GM20431 (cell line): ENCODE results near the gene TP53TG3D.
"Not testable (repeated sequence)": the region's sequence is repeated elsewhere in the genome, so short reads cannot be mapped to it uniquely, and the experiment has no call there.

Source experiments
- in situ Hi-C: fragments of 300-500 bp; cut with MseI, MboI; formaldehyde crosslinking; loops from one replicate; pipeline ENCODE4 v1.15.0; 2020; ENCODE audit warnings: low sequenced_read_pairs; ENCODE audit not compliant: unreplicated experiment

TP53TG3D gene, protein sequence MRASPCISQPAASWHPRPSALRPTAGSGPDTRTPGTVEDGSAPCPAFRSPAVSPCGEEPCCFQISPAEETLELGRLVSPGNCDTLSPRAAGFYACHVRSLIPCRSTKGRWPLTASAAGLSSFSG

DNA sequence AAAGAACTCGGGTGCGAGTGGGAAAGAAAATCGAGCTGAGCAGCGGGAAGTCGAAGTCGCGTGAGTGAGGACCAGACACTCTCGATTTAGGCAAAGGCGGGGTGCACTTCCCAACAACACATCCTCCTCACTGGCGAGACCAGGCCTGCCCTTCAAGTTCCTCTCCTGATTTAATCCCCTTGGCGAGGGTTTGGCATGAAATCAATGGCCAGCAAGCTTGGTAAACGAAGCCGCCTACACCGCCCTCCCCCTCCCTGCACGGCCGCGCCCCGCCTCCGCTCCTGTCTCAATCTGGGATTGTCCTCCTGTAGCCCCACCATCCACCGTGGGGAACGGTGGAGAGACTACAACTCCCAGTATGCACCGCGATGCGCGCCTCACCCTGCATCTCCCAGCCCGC is at the start of gene TP53TG3D:
Gene TP53TG3D (plus strand): TSS at position 301 of the 400 bp plus-strand sequence. CDS start 68 bp downstream, at position 369.
- in situ Hi-C loops, result not testable (repeated sequence)

DNA sequence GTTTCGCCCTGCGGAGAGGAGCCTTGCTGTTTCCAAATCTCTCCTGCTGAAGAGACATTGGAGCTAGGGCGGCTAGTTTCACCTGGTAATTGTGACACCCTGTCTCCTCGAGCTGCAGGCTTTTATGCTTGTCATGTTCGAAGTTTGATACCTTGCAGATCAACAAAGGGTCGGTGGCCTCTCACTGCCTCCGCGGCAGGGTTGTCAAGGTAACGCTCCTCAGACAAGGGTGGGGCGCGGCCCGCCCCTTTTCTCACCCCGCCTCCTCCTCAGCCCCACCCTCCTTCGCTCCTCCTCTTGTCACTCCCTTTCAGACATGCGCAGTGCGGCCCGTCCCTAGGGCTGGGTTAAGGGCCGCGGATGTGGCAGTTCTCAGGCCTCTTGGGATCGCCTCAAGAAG is 421 bp downstream of the TP53TG3D start:
- in situ Hi-C loops, result not testable (repeated sequence)

GRCh38 chr16:32261526-32261925 is 8.4 kb downstream of the TP53TG3D start:
- in situ Hi-C loops, result not testable (repeated sequence)

DNA sequence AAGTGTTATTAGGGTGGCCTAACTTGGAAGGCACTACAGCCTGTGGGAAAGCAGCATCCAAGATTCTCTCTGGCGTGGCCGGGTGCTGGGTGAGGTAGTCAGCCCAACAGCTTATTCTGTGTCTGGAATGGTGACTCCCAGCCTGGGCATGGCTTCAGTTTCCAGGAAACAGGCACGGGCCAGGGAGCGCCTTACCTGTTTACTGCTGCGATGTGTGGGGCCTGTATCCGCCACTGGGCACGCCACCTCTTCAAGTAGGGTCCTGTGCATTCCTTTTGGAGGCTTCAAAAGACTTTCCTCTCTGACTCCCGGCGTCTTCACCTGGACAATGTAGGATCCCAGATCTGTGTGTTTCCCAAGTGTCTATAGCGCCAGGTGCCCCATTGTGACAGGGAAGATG is 10.5 kb downstream of the TP53TG3D start:
- in situ Hi-C loops, result not testable (repeated sequence)

GRCh38 chr16:32281910-32282309 is 28.8 kb downstream of the TP53TG3D start:
- in situ Hi-C loops, result not testable (repeated sequence)

DNA sequence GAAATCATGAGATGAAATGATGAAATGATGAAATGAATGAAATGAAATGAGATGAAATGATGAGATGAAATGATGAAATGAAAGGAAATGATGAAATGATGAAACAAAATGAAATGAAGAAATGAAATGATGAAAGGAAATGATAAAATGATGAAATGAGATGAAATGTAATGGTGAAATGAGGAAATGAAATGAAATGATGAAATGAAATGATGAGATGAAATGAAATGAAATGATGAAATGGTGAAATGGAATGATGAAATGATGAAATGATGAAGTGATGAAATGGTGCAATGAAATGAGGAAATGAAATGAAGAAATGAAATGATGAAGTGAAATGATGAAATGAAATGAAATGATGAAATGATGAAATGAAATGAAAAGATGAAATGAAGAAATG is 29.9 kb downstream of the TP53TG3D start:
- in situ Hi-C loops, result not testable (repeated sequence)

GRCh38 chr16:32283917-32284495 is 30.9 kb downstream of the TP53TG3D start:
- in situ Hi-C loops, result not testable (repeated sequence)

DNA sequence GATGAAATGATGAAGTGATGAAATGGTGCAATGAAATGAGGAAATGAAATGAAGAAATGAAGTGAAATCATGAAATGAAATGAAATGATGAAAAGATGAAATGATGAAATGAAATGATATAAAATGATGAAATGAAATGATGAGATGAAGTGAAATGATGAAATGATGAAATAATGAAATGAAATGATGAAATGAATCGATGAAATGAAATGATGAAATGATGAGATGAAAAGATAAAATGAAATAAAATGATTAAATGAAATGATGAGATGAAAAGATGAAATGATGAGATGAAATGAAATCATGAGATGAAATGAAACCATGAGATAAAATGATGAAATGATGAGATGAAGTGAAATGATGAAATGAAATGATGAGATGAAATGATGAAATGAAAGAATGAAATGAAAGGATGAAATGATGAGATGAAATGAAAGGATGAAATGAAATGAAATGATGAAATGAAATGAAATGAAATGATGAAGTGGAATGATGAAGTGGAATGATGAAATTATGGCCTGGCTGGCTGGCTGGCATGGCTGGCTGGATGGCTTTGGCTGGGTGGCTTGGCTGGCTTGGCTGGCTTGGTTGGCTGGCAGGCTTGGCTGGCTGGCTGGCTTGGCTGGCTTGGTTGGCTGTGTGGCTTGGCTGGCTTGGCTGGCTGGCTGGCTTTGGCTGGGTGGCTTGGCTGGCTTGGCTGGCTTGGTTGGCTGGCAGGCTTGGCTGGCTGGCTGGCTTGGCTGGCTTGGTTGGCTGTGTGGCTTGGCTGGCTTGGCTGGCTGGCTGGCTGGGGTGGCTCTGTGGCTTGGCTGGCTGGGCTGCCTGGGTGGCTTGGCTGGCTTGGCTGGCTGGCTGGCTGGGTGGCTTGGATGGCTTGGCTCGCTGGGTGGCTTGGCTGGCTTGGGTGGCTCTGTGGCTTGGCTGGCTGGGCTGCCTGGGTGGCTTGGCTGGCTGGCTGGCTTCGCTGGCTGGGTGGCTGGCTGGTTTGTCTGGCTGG is 32.0 kb downstream of the TP53TG3D start:
- in situ Hi-C loops, result not testable (repeated sequence)

GRCh38 chr16:32286193-32286592 is 33.1 kb downstream of the TP53TG3D start:
- in situ Hi-C loops, result not testable (repeated sequence)

DNA sequence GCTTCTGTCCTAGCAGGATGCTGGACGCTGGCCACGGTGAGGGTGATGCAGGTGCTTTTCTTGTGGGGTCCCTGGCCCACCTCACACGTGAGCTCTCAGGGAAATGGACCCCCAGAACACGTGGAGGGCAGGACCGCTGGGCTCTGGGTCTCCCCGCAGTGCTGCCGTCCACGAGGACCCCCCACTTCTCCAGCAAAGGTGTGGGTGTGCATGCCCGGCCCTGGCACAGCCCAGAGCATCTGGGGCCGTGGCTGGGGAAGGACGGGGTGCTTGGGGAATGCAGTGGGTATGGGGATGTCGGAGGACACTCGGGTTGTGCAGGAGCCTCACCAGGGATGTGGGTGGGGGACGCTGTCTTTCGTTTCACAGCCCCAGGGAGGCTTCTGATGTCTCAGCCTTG is 34.7 kb downstream of the TP53TG3D start:
- in situ Hi-C loops, result not testable (repeated sequence)

GRCh38 chr16:32289197-32289596 is 36.1 kb downstream of the TP53TG3D start:
- in situ Hi-C loops, result not testable (repeated sequence)

DNA sequence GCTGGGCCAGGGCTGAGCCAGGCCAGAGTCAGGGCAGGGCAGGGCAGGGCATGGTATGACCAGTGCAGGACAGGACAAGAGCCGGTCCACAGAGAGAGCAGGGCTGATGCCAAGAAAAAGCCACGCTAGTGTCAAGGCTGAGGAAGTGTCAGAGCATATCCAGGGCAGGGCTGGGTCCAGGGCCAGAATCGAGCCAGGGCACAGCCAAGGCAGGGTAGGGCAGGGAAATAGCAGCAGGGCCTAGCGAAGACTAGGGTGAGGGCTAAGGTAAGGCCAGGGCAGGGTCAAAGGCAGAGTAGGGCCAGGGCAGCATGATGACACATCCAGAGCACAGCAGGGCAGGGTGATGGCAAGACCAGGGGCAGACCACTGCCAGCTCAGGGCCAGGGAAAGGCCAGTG is 49.7 kb downstream of the TP53TG3D start:
- in situ Hi-C loops, result not testable (repeated sequence)
